AG09319 (cell line): ENCODE results near the gene FERD3L.

ENCODE experiments used
- DNase-seq: peaks from one replicate; pipeline ENCODE4 v3.0.0-alpha.2; 2010; ENCODE audit warnings: low read depth; ENCODE audit errors: extremely low read depth
- CTCF ChIP-seq: IDR thresholded peaks from 2 replicates; pipeline ENCODE4 v1.5.1; 2011; ENCODE audit warnings: low read depth, mild to moderate bottlenecking, inconsistent platforms, low read length, moderate library complexity

FERD3L gene

GRCh38 chr7:19145434-19146115, 354 bp upstream of the FERD3L start:
- DNase-seq, result no peak
- TF ChIP-seq CTCF, result no peak

GRCh38 chr7:19143881-19144574, 1.2 kb downstream of the FERD3L start:
- TF ChIP-seq CTCF, result no peak
- DNase-seq, result no peak

- DNase-seq, result no peak
- TF ChIP-seq CTCF, result no peak
Observed at GRCh38 chr7:19139706-19140327, 5.4 kb downstream of the FERD3L start.

GRCh38 chr7:19133886-19134285, 11.3 kb downstream of the FERD3L start:
- DNase-seq, result no peak
- TF ChIP-seq CTCF, result no peak

GRCh38 chr7:19133390-19133789, 11.8 kb downstream of the FERD3L start:
- TF ChIP-seq CTCF, result no peak
- no peak for DNase-seq

GRCh38 chr7:19128856-19129255, 16.4 kb downstream of the FERD3L start:
- TF ChIP-seq CTCF, result no peak
- no peak for DNase-seq

- DNase-seq, result no peak
- TF ChIP-seq CTCF, result peak; percentile 91
Observed at GRCh38 chr7:19121977-19122588, 23.1 kb downstream of the FERD3L start.
